OCI-LY1 (cell line): ENCODE measurements around the gene ADAMTS18.
"Not testable (repeated sequence)": the region's sequence is repeated elsewhere in the genome, so short reads cannot be mapped to it uniquely, and the experiment has no call there.

Experiments used
- H2AFZ ChIP-seq: fragments of 200-600 bp; sonication (generic), shearing (Covaris generic); 2 replicates; pipeline ENCODE4 v1.6.0; 2014; ENCODE audit warnings: antibody characterized with exemption, mild to moderate bottlenecking, low read length
- H3F3A ChIP-seq: fragments of 200-600 bp; sonication (generic), shearing (Covaris generic); 2 replicates; pipeline ENCODE4 v1.6.0; 2014; ENCODE audit warnings: mild to moderate bottlenecking, antibody characterized with exemption, low read length, moderate library complexity; ENCODE audit not compliant: insufficient read depth
- H3K27ac ChIP-seq: fragments of 200-600 bp; sonication (generic); 2 replicates; pipeline ENCODE4 v1.5.1; 2014; ENCODE audit warnings: low read length, mixed run types, mild to moderate bottlenecking, low read depth; ENCODE audit not compliant: poor library complexity, severe bottlenecking
- H3K27me3 ChIP-seq: fragments of 200-600 bp; sonication (generic); 2 replicates; pipeline ENCODE4 v1.6.0; 2014; ENCODE audit warnings: antibody characterized with exemption, mild to moderate bottlenecking, low read length, moderate library complexity; ENCODE audit not compliant: insufficient read depth
- H3K36me3 ChIP-seq: fragments of 200-600 bp; sonication (generic); 2 replicates; pipeline ENCODE4 v1.6.1; 2014; ENCODE audit warnings: mild to moderate bottlenecking, antibody characterized with exemption, low read length, moderate library complexity, mixed read lengths; ENCODE audit not compliant: insufficient read depth
- H3K4me1 ChIP-seq: fragments of 200-600 bp; sonication (generic); 2 replicates; pipeline ENCODE4 v1.5.1; 2014; ENCODE audit warnings: mild to moderate bottlenecking, low read length, moderate library complexity; ENCODE audit not compliant: insufficient read depth, severe bottlenecking
- H3K4me2 ChIP-seq: fragments of 200-600 bp; sonication (generic), shearing (Covaris generic); 2 replicates; pipeline ENCODE4 v1.6.1; 2014; ENCODE audit warnings: low read length
- H3K4me3 ChIP-seq: fragments of 200-600 bp; sonication (generic); 2 replicates; pipeline ENCODE4 v1.5.1; 2014; ENCODE audit warnings: low read length, low read depth, mild to moderate bottlenecking, mixed read lengths; ENCODE audit not compliant: poor library complexity, severe bottlenecking
- H3K79me2 ChIP-seq: fragments of 200-600 bp; shearing (Covaris generic); 2 replicates; pipeline ENCODE4 v1.6.1; 2016; ENCODE audit warnings: mixed run types, low read length, mixed read lengths; ENCODE audit not compliant: insufficient read depth
- H3K9ac ChIP-seq: fragments of 200-600 bp; sonication (generic), shearing (Covaris generic); 2 replicates; pipeline ENCODE4 v1.6.1; 2014; ENCODE audit warnings: mild to moderate bottlenecking, low read length, mixed read lengths
- H3K9me2 ChIP-seq: fragments of 200-600 bp; sonication (generic), shearing (Covaris generic); 2 replicates; pipeline ENCODE4 v1.6.1; 2014; ENCODE audit warnings: low read depth, mild to moderate bottlenecking, low read length, mixed read lengths
- H3K9me3 ChIP-seq: fragments of 200-600 bp; shearing (Covaris generic); 2 replicates; pipeline ENCODE4 v1.6.1; 2014; ENCODE audit warnings: low read length, mixed read lengths
- H4K20me1 ChIP-seq: fragments of 200-600 bp; sonication (generic), shearing (Covaris generic); 2 replicates; pipeline ENCODE4 v1.6.0; 2016; ENCODE audit warnings: mild to moderate bottlenecking, low read length; ENCODE audit not compliant: insufficient read depth
- EZH2 ChIP-seq: fragments of 200-600 bp; sonication (generic), shearing (Covaris generic); IDR thresholded peaks from 2 replicates; pipeline ENCODE4 v1.8.0; 2017; ENCODE audit warnings: borderline replicate concordance, mixed run types, mild to moderate bottlenecking, antibody characterized with exemption, low read length, moderate library complexity, mixed read lengths
- TF ChIP-seq, protein P1 (sequence below): fragments of 200-600 bp; sonication (generic), shearing (Covaris generic); IDR thresholded peaks from 2 replicates; pipeline ENCODE4 v1.5.1; 2017; ENCODE audit warnings: mild to moderate bottlenecking, antibody characterized with exemption, low read length, moderate library complexity, mixed read lengths

Gene ADAMTS18

DNA sequence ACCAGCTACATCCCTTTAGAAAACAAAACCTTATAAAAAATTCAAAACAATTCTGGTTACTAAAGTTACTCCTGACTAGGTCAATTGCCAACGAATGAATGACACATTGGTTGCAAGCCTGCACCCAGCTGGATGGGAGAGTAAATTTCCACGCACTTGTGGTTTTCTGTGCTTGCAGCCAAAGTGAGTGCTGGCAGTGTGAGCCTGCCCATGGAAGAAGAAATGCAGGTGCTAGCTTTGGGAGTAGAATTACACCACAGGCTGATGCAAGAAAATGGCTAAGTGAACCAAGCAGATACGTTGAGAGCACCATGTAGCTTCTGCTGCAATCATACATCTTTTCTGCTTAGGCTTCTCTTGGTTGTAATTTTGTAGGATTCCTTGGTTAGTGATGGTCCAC lies 161.0 kb downstream of the ADAMTS18 start:
- no peak overlapping the region for H3K27ac ChIP-seq
- H3K4me1 ChIP-seq: no peaks in the 10 kb centered on the region
- no peak overlapping the region for H2AFZ ChIP-seq
- H3K9me2 ChIP-seq: no peaks in the 10 kb centered on the region
- no peaks in the 10 kb centered on the region for H3K9me3 ChIP-seq
- no peaks in the 10 kb centered on the region for H3K27me3 ChIP-seq
- H4K20me1 ChIP-seq: no peaks in the 10 kb centered on the region
- H3K9ac ChIP-seq: no peak overlapping the region
- H3K36me3 ChIP-seq: no peaks in the 10 kb centered on the region
- no peak for TF ChIP-seq EZH2
- no peaks in the 10 kb centered on the region for H3F3A ChIP-seq
- H3K4me2 ChIP-seq: no peak overlapping the region
- no peak overlapping the region for H3K4me3 ChIP-seq
- H3K79me2 ChIP-seq: no peaks in the 10 kb centered on the region

- no peak overlapping the region for H3K9ac ChIP-seq
- H3K9me2 ChIP-seq: no peaks in the 10 kb centered on the region
- H2AFZ ChIP-seq: no peak overlapping the region
- H3K36me3 ChIP-seq: no peaks in the 10 kb centered on the region
- no peaks in the 10 kb centered on the region for H3K4me1 ChIP-seq
- no peaks in the 10 kb centered on the region for H3K9me3 ChIP-seq
- H3K4me3 ChIP-seq: no peak overlapping the region
- H4K20me1 ChIP-seq: no peaks in the 10 kb centered on the region
- no peaks in the 10 kb centered on the region for H3K79me2 ChIP-seq
- no peaks in the 10 kb centered on the region for H3K27me3 ChIP-seq
- TF ChIP-seq EZH2: no peak
- TF ChIP-seq, protein P1, sequence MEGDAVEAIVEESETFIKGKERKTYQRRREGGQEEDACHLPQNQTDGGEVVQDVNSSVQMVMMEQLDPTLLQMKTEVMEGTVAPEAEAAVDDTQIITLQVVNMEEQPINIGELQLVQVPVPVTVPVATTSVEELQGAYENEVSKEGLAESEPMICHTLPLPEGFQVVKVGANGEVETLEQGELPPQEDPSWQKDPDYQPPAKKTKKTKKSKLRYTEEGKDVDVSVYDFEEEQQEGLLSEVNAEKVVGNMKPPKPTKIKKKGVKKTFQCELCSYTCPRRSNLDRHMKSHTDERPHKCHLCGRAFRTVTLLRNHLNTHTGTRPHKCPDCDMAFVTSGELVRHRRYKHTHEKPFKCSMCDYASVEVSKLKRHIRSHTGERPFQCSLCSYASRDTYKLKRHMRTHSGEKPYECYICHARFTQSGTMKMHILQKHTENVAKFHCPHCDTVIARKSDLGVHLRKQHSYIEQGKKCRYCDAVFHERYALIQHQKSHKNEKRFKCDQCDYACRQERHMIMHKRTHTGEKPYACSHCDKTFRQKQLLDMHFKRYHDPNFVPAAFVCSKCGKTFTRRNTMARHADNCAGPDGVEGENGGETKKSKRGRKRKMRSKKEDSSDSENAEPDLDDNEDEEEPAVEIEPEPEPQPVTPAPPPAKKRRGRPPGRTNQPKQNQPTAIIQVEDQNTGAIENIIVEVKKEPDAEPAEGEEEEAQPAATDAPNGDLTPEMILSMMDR: no peak
- H3K27ac ChIP-seq: no peak overlapping the region
- H3F3A ChIP-seq: no peaks in the 10 kb centered on the region
- H3K4me2 ChIP-seq: no peak overlapping the region
Measured at GRCh38 chr16:77271532-77272426, 163.1 kb downstream of the ADAMTS18 start.

DNA sequence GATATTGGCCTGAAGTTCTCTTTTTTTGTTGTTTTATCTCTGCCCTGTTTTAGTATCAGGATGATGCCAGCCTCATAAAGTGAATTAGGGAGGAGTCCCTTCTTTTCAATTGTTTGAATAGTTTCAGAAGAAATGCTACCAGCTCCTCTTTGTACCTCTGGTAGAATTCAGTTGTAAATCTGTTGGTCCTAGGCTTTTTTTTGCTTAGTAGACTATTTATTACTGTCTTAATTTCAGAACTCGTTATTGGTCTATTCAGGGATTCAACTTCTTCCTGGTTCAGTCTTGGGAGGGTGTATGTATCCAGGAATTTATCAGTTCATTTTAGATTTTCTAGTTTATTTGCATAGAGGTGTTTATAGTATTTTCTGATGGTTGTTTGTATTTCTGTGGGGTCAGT lies 168.6 kb downstream of the ADAMTS18 start:
- H4K20me1 ChIP-seq, H3K36me3 ChIP-seq, H3F3A ChIP-seq, H2AFZ ChIP-seq, H3K9ac ChIP-seq, H3K27ac ChIP-seq, H3K79me2 ChIP-seq, H3K9me3 ChIP-seq, H3K27me3 ChIP-seq, H3K4me2 ChIP-seq, H3K4me1 ChIP-seq, H3K4me3 ChIP-seq, H3K9me2 ChIP-seq: not testable (repeated sequence)

- no peak overlapping the region for H3K27ac ChIP-seq
- no peak overlapping the region for H3K4me2 ChIP-seq
- H3K9ac ChIP-seq: no peak overlapping the region
- H2AFZ ChIP-seq: no peak overlapping the region
- H3K79me2 ChIP-seq: no peaks in the 10 kb centered on the region
- no peaks in the 10 kb centered on the region for H4K20me1 ChIP-seq
- no peaks in the 10 kb centered on the region for H3K4me1 ChIP-seq
- H3K9me3 ChIP-seq: no peaks in the 10 kb centered on the region
- H3K27me3 ChIP-seq: no peaks in the 10 kb centered on the region
- no peaks in the 10 kb centered on the region for H3K9me2 ChIP-seq
- TF ChIP-seq, protein P1: no peak
- no peak for TF ChIP-seq EZH2
- H3K4me3 ChIP-seq: no peak overlapping the region
- H3K36me3 ChIP-seq: no peaks in the 10 kb centered on the region
- no peaks in the 10 kb centered on the region for H3F3A ChIP-seq
Measured at GRCh38 chr16:77262971-77263370, 171.9 kb downstream of the ADAMTS18 start.
